ENCODE measurements around the gene SLC22A17.

Gene SLC22A17

GRCh38 chr14:23364164-23365035 lies 11.7 kb upstream of the SLC22A17 start:
- DNase-seq (ENCODE audit: low read depth, low spot score): peak; percentile 89

- no peak for DNase-seq (ENCODE audit: low read depth, low spot score)
These were observed 9.5 kb upstream of the SLC22A17 start for GRCh38 chr14:23362200-23362599.

- DNase-seq (ENCODE audit: low read depth, low spot score): no peak
These were observed 9.1 kb upstream of the SLC22A17 start for GRCh38 chr14:23361763-23362162.

- no peak for DNase-seq (ENCODE audit: low read depth, low spot score)
These were observed 8.6 kb upstream of the SLC22A17 start for GRCh38 chr14:23361320-23361719.

- DNase-seq (ENCODE audit: low read depth, low spot score): peak; percentile 22
These were observed 7.8 kb upstream of the SLC22A17 start for GRCh38 chr14:23360496-23360895.

GRCh38 chr14:23359722-23360447 lies 7.2 kb upstream of the SLC22A17 start:
- no peak for DNase-seq (ENCODE audit: low read depth, low spot score)

GRCh38 chr14:23359167-23359626 lies 6.5 kb upstream of the SLC22A17 start:
- no peak for DNase-seq (ENCODE audit: low read depth, low spot score)

- DNase-seq (ENCODE audit: low read depth, low spot score): no peak
These were observed 6.0 kb upstream of the SLC22A17 start for GRCh38 chr14:23358553-23359166.

GRCh38 chr14:23358042-23358441 lies 5.4 kb upstream of the SLC22A17 start:
- no peak for DNase-seq (ENCODE audit: low read depth, low spot score)

GRCh38 chr14:23357261-23357660 lies 4.6 kb upstream of the SLC22A17 start:
- no peak for DNase-seq (ENCODE audit: low read depth, low spot score)

GRCh38 chr14:23356662-23357061 lies 4.0 kb upstream of the SLC22A17 start:
- DNase-seq (ENCODE audit: low read depth, low spot score): no peak

- DNase-seq (ENCODE audit: low read depth, low spot score): no peak
These were observed 3.3 kb upstream of the SLC22A17 start for GRCh38 chr14:23355871-23356435.

- no peak for DNase-seq (ENCODE audit: low read depth, low spot score)
These were observed 2.3 kb upstream of the SLC22A17 start for GRCh38 chr14:23354990-23355389.

- DNase-seq (ENCODE audit: low read depth, low spot score): no peak
These were observed 720 bp upstream of the SLC22A17 start for GRCh38 chr14:23353433-23353780.

- DNase-seq (ENCODE audit: low read depth, low spot score): peak; percentile 42
These were observed 794 bp downstream of the SLC22A17 start for GRCh38 chr14:23351681-23352505.

GRCh38 chr14:23349156-23349845 lies 3.4 kb downstream of the SLC22A17 start:
- no peak for DNase-seq (ENCODE audit: low read depth, low spot score)

GRCh38 chr14:23348297-23348655 lies 4.4 kb downstream of the SLC22A17 start:
- DNase-seq (ENCODE audit: low read depth, low spot score): no peak

- DNase-seq (ENCODE audit: low read depth, low spot score): no peak
These were observed 5.0 kb downstream of the SLC22A17 start for GRCh38 chr14:23347406-23348296.

- DNase-seq (ENCODE audit: low read depth, low spot score): peak; percentile 31
These were observed 5.8 kb downstream of the SLC22A17 start for GRCh38 chr14:23346693-23347405.
